GM18502 (cell line): ENCODE measurements around the gene C1orf115.
"Not testable (repeated sequence)": the region's sequence is repeated elsewhere in the genome, so short reads cannot be mapped to it uniquely, and the experiment has no call there.

Experiments used
- ATAC-seq: cut with Tn5 transposase; IDR thresholded peaks from one replicate; pipeline ENCODE4 v1.9.1; 2021; ENCODE audit warnings: mild to moderate bottlenecking; ENCODE audit not compliant: unreplicated experiment, poor library complexity

The C1orf115 gene

GRCh38 chr1:220715986-220716385 lies 25.8 kb downstream of the C1orf115 start:
- ATAC-seq, result not testable (repeated sequence)

- no peak for ATAC-seq
These were observed 27.9 kb downstream of the C1orf115 start for GRCh38 chr1:220717800-220718640.

- not testable (repeated sequence) for ATAC-seq
These were observed 31.1 kb downstream of the C1orf115 start for GRCh38 chr1:220721266-220721665.

GRCh38 chr1:220726634-220727033 lies 36.5 kb downstream of the C1orf115 start:
- ATAC-seq, result no peak

GRCh38 chr1:220727519-220727918 lies 37.4 kb downstream of the C1orf115 start:
- no peak for ATAC-seq

- ATAC-seq, result no peak
These were observed 40.3 kb downstream of the C1orf115 start for GRCh38 chr1:220730486-220730885.

GRCh38 chr1:220732137-220732536 lies 42.0 kb downstream of the C1orf115 start:
- no peak for ATAC-seq

GRCh38 chr1:220732621-220733020 lies 42.5 kb downstream of the C1orf115 start:
- no peak for ATAC-seq

- ATAC-seq, result peak; percentile 95
These were observed 43.0 kb downstream of the C1orf115 start for GRCh38 chr1:220733086-220733601.

GRCh38 chr1:220734571-220735326 lies 44.6 kb downstream of the C1orf115 start:
- no peak for ATAC-seq

- not testable (repeated sequence) for ATAC-seq
These were observed 46.1 kb downstream of the C1orf115 start for GRCh38 chr1:220736283-220736682.

GRCh38 chr1:220741349-220741748 lies 51.2 kb downstream of the C1orf115 start:
- no peak for ATAC-seq

- ATAC-seq, result no peak
These were observed 51.7 kb downstream of the C1orf115 start for GRCh38 chr1:220741825-220742224.

- no peak for ATAC-seq
These were observed 52.4 kb downstream of the C1orf115 start for GRCh38 chr1:220742520-220742919.

- ATAC-seq, result no peak
These were observed 56.7 kb downstream of the C1orf115 start for GRCh38 chr1:220746851-220747250.

GRCh38 chr1:220747437-220748088 lies 57.4 kb downstream of the C1orf115 start:
- ATAC-seq, result peak; percentile 26

GRCh38 chr1:220748089-220748934 lies 58.1 kb downstream of the C1orf115 start, which contains the start of gene MTARC2:
Gene MTARC2 (plus strand): TSS chr1:220748322. CDS start chr1:220748532, 210 bp downstream.
- peak; percentile 96 for ATAC-seq
